Measurements from ENCODE around the gene LMTK2.

DNA sequence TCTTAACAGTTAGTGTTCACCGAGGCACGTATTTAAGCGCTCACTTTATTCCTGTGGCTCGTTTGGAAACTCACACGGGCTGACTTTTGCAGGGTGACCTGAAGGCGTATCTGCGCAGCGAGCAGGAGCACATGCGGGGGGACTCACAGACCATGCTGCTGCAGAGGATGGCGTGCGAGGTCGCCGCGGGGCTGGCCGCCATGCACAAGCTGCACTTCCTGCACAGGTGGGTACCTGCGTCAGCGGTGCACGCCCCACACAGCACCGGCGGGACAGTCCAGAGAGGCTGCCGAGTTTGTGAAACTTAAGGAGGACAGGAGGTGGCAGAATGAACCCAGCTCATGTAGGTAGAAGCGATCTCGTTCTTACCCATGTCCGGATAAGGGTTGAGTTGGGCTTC, 64.8 kb downstream of the LMTK2 start:
- TF ChIP-seq POLR2A (IDR thresholded peaks at IDR 0.05; ENCODE audit: low read length) (no peak), GATA1 (IDR thresholded peaks at IDR 0.05; ENCODE audit: low read depth, low read length) (no peak)
